Measurements from ENCODE around the gene TTC21A. TPM values are rescaled to one million over a fixed set of nuclear protein-coding genes. Genes with fewer than 3 reads are reported as not detected.
A peak's percentile ranks its signal among the peaks of the same experiment; 100 is the strongest.

The TTC21A gene
- total RNA-seq, 1 donor, result 3.8 TPM

DNA sequence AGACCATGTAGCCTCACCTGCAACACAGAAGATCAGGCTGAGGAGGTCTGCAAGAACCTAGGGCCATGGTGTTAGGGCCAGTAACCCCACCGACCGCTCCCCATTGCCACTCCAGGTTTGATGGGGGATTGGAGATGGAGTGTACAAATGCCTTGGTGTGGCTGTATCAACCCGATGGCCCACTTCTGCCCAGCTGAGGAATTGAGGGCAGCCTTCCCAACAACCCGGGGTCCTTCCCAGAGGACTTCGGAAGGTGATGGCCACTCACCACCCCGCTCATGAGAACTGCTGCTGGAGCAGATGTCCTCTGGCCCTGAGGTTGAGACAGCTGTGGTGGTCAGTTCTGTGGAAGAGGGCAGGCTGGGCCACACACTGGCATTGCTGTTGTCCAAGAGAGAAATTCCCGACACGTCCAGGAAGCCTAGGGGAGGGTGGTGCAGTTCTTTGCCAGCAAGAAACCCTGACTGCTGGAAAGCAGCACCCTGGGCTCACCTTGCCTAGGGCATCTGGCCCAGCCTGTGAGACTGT lies 8.9 kb upstream of the TTC21A start:
- no peak overlapping the region for H3K4me3 ChIP-seq (ENCODE audit: low read depth, low read length)
- TF ChIP-seq, protein P1, sequence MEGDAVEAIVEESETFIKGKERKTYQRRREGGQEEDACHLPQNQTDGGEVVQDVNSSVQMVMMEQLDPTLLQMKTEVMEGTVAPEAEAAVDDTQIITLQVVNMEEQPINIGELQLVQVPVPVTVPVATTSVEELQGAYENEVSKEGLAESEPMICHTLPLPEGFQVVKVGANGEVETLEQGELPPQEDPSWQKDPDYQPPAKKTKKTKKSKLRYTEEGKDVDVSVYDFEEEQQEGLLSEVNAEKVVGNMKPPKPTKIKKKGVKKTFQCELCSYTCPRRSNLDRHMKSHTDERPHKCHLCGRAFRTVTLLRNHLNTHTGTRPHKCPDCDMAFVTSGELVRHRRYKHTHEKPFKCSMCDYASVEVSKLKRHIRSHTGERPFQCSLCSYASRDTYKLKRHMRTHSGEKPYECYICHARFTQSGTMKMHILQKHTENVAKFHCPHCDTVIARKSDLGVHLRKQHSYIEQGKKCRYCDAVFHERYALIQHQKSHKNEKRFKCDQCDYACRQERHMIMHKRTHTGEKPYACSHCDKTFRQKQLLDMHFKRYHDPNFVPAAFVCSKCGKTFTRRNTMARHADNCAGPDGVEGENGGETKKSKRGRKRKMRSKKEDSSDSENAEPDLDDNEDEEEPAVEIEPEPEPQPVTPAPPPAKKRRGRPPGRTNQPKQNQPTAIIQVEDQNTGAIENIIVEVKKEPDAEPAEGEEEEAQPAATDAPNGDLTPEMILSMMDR (IDR thresholded peaks at IDR 0.05; ENCODE audit: insufficient read depth, low read length), result no peak
- DNase-seq (ENCODE audit: low read depth), result no peak

DNA sequence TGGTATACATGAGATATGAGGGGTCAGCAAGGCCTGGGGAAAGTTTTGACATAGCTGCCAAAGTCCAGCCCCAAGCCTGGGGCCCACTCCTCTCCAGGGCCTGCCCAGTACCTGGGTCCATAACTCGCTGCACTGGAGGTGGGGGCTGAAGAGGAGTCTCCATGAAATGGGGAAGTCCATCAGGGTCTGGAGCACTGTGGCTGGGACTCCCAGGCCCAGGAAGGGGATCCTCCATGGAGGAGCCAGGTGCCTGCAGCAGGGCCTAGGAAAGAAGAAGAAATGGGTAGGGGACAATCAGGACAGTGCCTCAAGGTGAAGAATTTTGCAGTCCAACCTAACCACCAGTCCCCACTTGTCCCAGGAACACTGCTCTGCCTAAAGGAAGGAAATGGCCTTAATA lies 8.2 kb upstream of the TTC21A start:
- DNase-seq (ENCODE audit: low read depth), result no peak
- TF ChIP-seq, protein P1 (IDR thresholded peaks at IDR 0.05; ENCODE audit: insufficient read depth, low read length), result no peak
- no peak overlapping the region for H3K4me3 ChIP-seq (ENCODE audit: low read depth, low read length)

DNA sequence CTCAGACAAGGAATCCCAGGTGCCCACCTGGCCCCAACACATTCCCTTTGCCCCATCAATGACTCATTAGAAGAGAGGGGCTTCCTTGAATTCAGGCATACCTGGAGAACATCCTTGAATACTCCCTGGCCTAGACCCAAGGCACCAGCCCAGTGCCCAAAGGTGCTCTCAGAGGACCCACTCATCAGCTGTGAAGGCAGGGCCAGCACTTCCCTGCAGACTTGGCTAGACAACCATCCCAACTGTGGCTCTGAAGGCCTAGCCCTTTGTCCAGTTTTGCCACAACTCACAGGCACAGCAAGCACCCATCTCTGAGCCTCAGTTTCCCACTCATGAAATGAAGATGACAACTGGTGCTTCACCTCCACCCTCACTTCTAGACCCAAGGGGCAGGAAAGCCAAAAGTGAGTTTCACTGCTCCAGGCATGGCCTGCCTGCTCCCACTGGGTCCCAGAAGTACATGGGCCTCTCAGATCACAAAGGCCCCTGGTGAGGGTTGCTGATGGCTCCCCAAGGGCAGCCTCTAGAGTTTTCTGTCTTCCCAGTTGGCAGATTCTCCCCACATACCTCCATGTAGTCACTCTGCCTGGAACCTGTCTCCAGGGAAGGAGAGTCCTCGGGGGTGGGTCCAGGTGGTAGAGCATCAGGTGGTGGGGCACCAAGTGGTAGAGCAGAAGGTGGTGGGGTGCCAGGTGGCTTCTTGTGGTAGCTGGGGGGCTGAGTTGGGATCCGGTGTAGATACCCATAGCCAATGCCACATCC lies 7.6 kb upstream of the TTC21A start:
- no peak overlapping the region for H3K4me3 ChIP-seq (ENCODE audit: low read depth, low read length)
- DNase-seq (ENCODE audit: low read depth), result no peak
- TF ChIP-seq, protein P1 (IDR thresholded peaks at IDR 0.05; ENCODE audit: insufficient read depth, low read length), result no peak

DNA sequence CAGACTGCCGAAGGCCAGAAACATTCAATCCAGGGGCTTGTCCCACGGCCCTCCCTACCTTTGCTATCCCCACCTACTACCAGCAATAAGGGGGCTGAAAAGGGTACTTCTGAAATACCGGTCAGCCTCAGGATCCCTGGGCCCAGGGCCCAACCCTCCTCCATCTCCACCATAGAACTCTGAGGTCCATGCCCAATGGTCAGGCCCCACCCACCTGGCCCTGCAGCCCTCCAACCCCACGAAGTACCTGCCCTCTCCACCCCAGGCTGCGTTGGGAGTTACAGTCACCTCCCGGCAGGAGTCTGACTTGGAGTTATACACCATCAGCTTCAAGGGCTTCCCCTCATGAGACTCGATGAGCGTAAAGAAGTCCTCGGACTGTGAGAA lies 7.0 kb upstream of the TTC21A start:
- no peak overlapping the region for H3K4me3 ChIP-seq (ENCODE audit: low read depth, low read length)
- TF ChIP-seq, protein P1 (IDR thresholded peaks at IDR 0.05; ENCODE audit: insufficient read depth, low read length), result no peak
- DNase-seq (ENCODE audit: low read depth), result no peak

DNA sequence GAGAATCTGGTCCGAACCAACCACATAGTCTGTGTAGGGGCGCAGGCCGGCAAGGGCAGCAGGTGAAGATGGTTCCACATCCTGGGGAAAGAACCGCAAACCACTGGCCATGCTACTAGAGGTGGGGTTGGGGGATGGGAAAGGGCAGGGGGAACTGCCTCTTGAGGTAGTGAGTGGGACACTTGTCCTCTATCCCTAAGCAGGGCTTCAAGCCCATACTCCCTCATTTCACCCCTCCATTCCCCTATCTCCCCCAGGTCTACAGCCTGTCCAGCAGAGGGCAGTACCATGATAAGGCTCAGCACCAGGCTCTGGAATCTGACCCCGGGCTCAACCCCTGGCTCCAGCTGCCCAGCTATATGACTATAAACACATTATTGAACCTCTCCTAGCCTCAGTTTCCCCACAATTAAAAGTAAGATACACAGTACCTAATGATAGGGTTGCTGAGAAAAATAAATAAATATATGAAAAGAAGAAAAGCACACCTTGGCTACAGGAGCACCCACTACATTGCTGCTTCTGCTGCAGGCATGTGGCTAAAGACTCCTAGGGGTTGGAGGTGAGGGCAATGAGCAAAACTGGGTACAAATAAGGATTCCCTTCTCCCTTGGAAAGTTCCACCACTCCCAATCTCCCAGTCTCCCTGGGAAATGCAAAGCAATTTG lies 6.3 kb upstream of the TTC21A start:
- no peak overlapping the region for H3K4me3 ChIP-seq (ENCODE audit: low read depth, low read length)
- TF ChIP-seq, protein P1 (IDR thresholded peaks at IDR 0.05; ENCODE audit: insufficient read depth, low read length), result peak; percentile 69
- peak; percentile 37 for DNase-seq (ENCODE audit: low read depth)

DNA sequence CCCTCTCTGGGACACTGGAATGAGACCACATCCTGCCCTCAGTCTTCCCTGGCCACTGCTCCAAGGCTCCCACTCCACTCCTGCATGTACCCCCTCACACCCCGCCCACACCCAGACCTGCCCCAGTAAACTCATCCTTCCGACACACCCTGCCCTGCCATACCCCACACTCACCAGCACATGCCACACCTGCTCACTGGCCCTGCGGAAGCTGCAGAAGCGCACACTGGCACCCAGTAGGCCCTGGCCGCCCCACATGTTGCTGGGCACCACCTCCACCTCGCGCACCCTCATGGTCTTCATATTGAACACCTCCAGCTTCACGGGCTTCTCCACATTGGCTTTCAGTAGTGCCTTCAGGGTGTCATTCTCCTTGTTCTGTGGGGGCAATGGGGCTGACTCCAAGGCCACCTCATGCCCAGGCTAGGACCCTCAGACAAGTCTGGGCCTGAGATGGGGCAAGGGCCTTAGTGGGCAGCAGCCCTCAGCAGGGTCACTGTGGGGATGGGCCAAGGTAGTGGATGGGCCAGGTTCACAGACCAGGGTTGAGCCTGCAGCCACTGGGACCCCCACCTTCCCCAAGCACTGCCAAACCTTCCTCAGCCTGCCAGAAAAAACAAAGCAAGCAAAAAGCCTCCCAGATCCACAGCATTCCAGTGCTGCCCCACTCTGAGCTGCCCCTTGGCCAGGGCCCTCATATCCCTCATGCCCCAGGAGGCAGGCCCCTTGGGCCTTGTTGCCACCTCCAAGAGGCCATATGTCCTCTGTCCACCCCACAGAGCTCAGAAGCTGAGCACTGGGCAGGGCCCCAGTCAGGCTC lies 4.8 kb upstream of the TTC21A start:
- TF ChIP-seq, protein P1 (IDR thresholded peaks at IDR 0.05; ENCODE audit: insufficient read depth, low read length), result no peak
- no peak for DNase-seq (ENCODE audit: low read depth)

More for the DNA sequence above, 4.8 kb upstream of the TTC21A start:
- no peak overlapping the region for H3K4me3 ChIP-seq (ENCODE audit: low read depth, low read length)
